ENCODE data around the gene FAR2. TPM values are rescaled to one million over a fixed set of nuclear protein-coding genes. Genes with fewer than 3 reads are reported as not detected.

Gene FAR2
- total RNA-seq, 2 experiments from 2014 or later: 0.73 TPM; not detected in 1

GRCh38 chr12:29264424-29264823 is 115.3 kb downstream of the FAR2 start:
- no peak for TF ChIP-seq EZH2phosphoT487 (IDR thresholded peaks at IDR 0.05; ENCODE audit: borderline replicate concordance, low read depth, low read length)
- TF ChIP-seq, protein P1, sequence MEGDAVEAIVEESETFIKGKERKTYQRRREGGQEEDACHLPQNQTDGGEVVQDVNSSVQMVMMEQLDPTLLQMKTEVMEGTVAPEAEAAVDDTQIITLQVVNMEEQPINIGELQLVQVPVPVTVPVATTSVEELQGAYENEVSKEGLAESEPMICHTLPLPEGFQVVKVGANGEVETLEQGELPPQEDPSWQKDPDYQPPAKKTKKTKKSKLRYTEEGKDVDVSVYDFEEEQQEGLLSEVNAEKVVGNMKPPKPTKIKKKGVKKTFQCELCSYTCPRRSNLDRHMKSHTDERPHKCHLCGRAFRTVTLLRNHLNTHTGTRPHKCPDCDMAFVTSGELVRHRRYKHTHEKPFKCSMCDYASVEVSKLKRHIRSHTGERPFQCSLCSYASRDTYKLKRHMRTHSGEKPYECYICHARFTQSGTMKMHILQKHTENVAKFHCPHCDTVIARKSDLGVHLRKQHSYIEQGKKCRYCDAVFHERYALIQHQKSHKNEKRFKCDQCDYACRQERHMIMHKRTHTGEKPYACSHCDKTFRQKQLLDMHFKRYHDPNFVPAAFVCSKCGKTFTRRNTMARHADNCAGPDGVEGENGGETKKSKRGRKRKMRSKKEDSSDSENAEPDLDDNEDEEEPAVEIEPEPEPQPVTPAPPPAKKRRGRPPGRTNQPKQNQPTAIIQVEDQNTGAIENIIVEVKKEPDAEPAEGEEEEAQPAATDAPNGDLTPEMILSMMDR (conservative IDR thresholded peaks at IDR 0.05; ENCODE audit: low read length): no peak
- ChIA-PET POLR2A (no interaction called here), CTCF (ENCODE audit: unreplicated experiment) (no interaction called here)
- Histone ChIP-seq H3K79me2 (ENCODE audit: insufficient read depth, low read depth, low read length) (no peaks in the 10 kb centered on the region), H3K4me2 (ENCODE audit: low read length) (no peak overlapping the region), H3K9me3 (ENCODE audit: low read length) (no peaks in the 10 kb centered on the region), H3K4me3 (ENCODE audit: low read depth, low read length, poor library complexity, severe bottlenecking) (no peak overlapping the region), H2AFZ (ENCODE audit: low read length) (no peak overlapping the region), H3K27ac (ENCODE audit: low read depth, low read length, poor library complexity, severe bottlenecking) (no peak overlapping the region), H3K36me3 (ENCODE audit: insufficient read depth, low read length) (no peaks in the 10 kb centered on the region), H3K9me2 (ENCODE audit: insufficient read depth, low read length) (no peaks in the 10 kb centered on the region), H4K20me1 (ENCODE audit: insufficient read depth, low read length) (no peaks in the 10 kb centered on the region), H3K4me1 (ENCODE audit: insufficient read depth, low read length, poor library complexity, severe bottlenecking) (no peaks in the 10 kb centered on the region)
- intact Hi-C loops (cut with micrococcal nuclease; ENCODE audit: unreplicated experiment): no loop called here
- no TSS peak for BruUV-seq (replicated peaks)
- DNase-seq (ENCODE audit: low spot score): no peak

GRCh38 chr12:29269706-29270408 is 120.8 kb downstream of the FAR2 start:
- TF ChIP-seq EZH2phosphoT487 (IDR thresholded peaks at IDR 0.05; ENCODE audit: borderline replicate concordance, low read depth, low read length): no peak
- TF ChIP-seq, protein P1 (conservative IDR thresholded peaks at IDR 0.05; ENCODE audit: low read length): no peak
- Histone ChIP-seq H3K27ac (ENCODE audit: low read depth, low read length, poor library complexity, severe bottlenecking) (no peak overlapping the region), H3K9me2 (ENCODE audit: insufficient read depth, low read length) (no peaks in the 10 kb centered on the region), H3K9me3 (ENCODE audit: low read length) (no peaks in the 10 kb centered on the region), H3K79me2 (ENCODE audit: insufficient read depth, low read depth, low read length) (no peaks in the 10 kb centered on the region), H3K4me2 (ENCODE audit: low read length) (no peak overlapping the region), H3K36me3 (ENCODE audit: insufficient read depth, low read length) (no peaks in the 10 kb centered on the region), H4K20me1 (ENCODE audit: insufficient read depth, low read length) (no peaks in the 10 kb centered on the region), H3K4me3 (ENCODE audit: low read depth, low read length, poor library complexity, severe bottlenecking) (no peak overlapping the region), H2AFZ (ENCODE audit: low read length) (no peak overlapping the region), H3K4me1 (ENCODE audit: insufficient read depth, low read length, poor library complexity, severe bottlenecking) (no peaks in the 10 kb centered on the region)
- DNase-seq (ENCODE audit: low spot score): no peak
- ChIA-PET POLR2A (no interaction called here), CTCF (ENCODE audit: unreplicated experiment) (no interaction called here)
- BruUV-seq (replicated peaks): no TSS peak
- intact Hi-C loops (cut with micrococcal nuclease; ENCODE audit: unreplicated experiment): no loop called here

DNA sequence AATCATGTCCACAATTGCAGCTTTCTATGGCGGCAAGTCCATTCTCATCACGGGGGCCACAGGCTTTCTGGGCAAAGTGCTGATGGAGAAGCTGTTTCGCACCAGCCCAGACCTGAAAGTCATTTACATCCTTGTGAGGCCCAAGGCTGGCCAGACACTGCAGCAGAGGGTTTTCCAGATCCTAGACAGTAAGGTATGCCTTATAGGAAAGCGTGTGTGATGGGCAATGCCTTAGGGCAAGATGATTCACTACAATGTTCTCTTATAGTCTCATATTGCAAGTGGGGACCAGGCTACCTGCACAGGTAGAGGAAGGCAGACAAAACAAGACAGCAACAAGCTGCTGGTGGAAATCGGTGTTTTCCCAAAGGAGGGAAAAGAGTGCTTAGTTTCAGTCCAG is 121.4 kb downstream of the FAR2 start:
- Histone ChIP-seq H3K4me1 (ENCODE audit: insufficient read depth, low read length, poor library complexity, severe bottlenecking) (no peaks in the 10 kb centered on the region), H3K4me2 (ENCODE audit: low read length) (no peak overlapping the region), H3K9me2 (ENCODE audit: insufficient read depth, low read length) (no peaks in the 10 kb centered on the region), H3K79me2 (ENCODE audit: insufficient read depth, low read depth, low read length) (no peaks in the 10 kb centered on the region), H3K4me3 (ENCODE audit: low read depth, low read length, poor library complexity, severe bottlenecking) (no peak overlapping the region), H4K20me1 (ENCODE audit: insufficient read depth, low read length) (no peaks in the 10 kb centered on the region), H3K27ac (ENCODE audit: low read depth, low read length, poor library complexity, severe bottlenecking) (no peak overlapping the region), H2AFZ (ENCODE audit: low read length) (no peak overlapping the region), H3K9me3 (ENCODE audit: low read length) (no peaks in the 10 kb centered on the region), H3K36me3 (ENCODE audit: insufficient read depth, low read length) (no peaks in the 10 kb centered on the region)
- no TSS peak for BruUV-seq (replicated peaks)
- ChIA-PET POLR2A (no interaction called here), CTCF (ENCODE audit: unreplicated experiment) (no interaction called here)
- intact Hi-C loops (cut with micrococcal nuclease; ENCODE audit: unreplicated experiment): no loop called here
- DNase-seq (ENCODE audit: low spot score): no peak
- no peak for TF ChIP-seq EZH2phosphoT487 (IDR thresholded peaks at IDR 0.05; ENCODE audit: borderline replicate concordance, low read depth, low read length)
- TF ChIP-seq, protein P1 (conservative IDR thresholded peaks at IDR 0.05; ENCODE audit: low read length): no peak
